SKM-1 treated with dmso at 0.1 percent for 144 hours (cell line): ENCODE measurements around the gene KCTD16.

Experiments
- DNase-seq: peaks from one replicate; lab custom pipeline; 2025; ENCODE audit not compliant: unreplicated experiment; lab: John Stamatoyannopoulos, UW

KCTD16 gene

DNA sequence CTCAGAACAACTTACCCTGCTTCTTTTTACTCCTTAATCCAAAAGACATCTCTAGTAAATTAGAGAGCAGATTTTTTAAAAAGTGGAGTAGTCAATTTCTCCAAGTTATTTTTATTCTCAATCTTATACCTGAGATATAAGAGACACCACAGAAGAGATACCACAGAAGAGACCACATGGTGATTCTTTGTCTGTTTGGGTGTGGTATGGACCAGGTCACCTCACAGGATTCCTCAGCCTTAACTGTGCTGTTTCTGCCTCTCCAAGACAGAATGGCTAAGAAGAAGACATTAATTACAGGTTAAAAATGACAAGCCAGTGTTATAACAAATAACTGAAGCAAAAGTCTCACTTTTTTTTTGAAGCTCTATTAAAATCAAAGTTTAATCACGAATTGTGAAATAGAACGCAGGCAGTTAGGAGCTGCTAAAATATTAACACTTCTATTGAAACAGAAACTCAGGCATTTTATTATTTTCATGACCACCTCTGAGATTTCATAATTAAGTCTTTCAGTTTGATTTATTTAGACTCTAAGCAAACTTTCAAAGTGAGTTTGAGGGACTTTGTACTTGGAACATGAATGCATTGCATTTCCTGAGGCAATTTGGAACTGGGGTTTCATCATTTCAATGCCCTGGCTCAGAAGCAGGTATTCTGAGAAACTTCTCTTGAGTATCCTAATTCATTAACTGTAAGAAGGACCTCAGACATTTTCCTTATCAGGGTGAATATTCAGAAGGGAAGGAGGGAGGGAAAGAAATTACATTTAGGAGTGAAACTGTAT lies 280.7 kb downstream of the KCTD16 start:
- DNase-seq = no peak

GRCh38 chr5:144453753-144454152 lies 283.1 kb downstream of the KCTD16 start:
- DNase-seq = no peak

- no peak for DNase-seq
Observed at GRCh38 chr5:144457160-144457559, 286.5 kb downstream of the KCTD16 start.

DNA sequence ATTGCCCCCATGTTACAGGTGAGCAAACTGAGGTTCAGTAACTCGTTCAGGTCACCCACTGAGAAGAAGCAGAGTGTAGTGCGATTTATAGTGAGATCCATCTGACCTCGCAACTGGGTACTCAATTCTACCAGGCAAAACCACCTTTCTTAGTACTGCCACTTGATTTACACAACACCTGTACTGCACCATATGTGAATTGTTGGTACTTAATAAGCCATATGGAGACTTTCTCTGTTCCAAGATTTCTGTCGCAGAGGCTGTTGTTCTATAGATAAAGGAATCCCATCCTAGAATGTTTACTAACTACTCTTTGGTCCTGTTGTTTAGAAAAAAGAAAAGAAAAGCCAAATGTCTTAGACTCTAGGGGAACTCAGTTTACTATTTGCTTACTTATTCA lies 287.5 kb downstream of the KCTD16 start:
- no peak for DNase-seq

DNA sequence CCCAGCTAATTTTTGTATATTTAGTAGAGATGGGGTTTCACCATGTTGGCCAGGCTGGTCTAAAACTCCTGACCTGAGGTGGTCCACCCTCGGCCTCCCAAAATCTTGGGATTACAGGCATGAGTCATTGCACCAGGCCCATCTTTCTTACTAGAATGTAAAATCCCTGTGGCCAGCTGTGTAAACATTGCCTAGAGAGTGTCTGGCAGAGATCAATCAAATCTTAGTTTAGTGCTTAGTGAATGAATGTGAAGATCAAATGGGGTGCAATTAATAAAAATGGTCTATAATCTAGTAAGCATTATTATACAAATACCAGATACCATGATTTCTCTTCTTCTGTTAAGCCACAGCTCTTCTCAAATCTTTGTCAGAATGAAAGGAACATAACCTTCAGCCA lies 289.9 kb downstream of the KCTD16 start:
- DNase-seq = no peak

- no peak for DNase-seq
Observed at GRCh38 chr5:144462577-144462976, 291.9 kb downstream of the KCTD16 start.

- DNase-seq = no peak
Observed at GRCh38 chr5:144463481-144464223, 293.0 kb downstream of the KCTD16 start.

DNA sequence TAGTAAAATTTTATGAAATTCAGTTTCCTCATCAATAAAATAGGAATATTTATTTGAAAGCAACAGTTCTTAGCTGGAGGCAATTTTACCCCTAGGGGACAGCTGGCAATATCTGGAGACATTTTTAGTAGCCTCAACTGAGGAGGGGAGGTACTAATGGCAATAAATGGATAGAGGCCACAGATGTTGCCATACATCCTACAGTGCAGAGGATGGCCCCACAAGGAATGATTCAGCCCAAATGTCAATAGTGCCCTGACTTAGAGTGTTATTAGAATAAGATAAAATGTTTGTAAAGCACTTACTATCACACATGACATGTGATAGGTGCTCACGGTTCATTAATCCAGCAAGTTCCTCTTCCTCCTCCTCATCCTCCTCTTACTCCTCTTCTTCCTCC lies 293.6 kb downstream of the KCTD16 start:
- DNase-seq = no peak

GRCh38 chr5:144465441-144465840 lies 294.8 kb downstream of the KCTD16 start:
- DNase-seq = no peak

DNA sequence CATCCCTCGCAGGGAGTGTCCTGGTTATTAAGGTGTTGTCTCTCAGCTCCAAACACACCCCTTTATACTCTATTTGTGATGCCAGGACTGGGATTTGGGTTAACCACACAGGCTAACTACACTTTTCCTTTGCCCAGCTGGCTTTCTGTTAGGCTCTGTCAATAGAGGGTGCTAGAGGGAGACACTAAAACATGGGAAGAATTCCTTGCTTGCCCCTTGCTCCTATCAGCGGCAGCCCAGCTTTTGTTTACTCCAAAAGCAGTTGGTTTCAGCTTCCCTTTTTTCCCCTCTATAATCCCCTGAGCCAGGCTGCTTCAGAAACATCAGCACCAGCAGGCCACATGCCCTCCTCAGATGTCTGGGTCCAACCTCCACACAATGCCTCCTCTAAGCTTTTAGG lies 297.1 kb downstream of the KCTD16 start:
- peak; percentile 12 for DNase-seq

DNA sequence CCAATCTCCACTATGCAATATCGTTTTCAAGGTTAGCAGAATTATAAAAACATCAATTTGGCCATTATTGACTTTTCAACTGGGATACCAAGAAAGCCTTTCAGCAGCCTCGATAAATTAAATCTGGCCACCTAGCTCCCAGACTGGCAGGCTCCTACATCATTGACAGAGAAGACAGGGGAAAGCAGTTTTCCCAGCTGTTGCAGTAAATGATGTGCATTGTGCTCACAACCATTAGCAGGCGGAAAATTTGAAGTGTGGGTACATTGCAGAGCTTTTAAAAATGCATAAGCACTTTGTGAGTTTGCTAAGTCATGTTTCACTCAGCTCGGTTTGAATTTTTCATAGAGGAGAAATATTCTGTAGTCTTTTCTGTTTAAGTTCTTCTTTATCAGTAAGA lies 297.9 kb downstream of the KCTD16 start:
- DNase-seq = no peak

GRCh38 chr5:144469106-144469505 lies 298.4 kb downstream of the KCTD16 start:
- no peak for DNase-seq

GRCh38 chr5:144472221-144472620 lies 301.5 kb downstream of the KCTD16 start:
- DNase-seq = no peak

DNA sequence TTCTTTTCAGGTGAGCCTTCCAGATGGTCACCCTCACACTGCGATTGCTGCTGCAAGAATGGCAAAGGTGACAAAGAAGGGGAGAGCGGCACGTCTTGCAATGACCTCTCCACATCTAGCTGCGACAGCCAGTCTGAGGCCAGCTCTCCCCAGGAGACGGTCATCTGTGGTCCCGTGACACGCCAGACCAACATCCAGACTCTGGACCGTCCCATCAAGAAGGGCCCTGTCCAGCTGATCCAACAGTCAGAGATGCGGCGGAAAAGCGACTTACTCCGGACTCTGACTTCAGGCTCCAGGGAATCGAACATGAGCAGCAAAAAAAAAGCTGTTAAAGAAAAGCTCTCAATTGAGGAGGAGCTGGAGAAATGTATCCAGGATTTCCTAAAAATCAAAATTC lies 303.0 kb downstream of the KCTD16 start:
- no peak for DNase-seq

DNA sequence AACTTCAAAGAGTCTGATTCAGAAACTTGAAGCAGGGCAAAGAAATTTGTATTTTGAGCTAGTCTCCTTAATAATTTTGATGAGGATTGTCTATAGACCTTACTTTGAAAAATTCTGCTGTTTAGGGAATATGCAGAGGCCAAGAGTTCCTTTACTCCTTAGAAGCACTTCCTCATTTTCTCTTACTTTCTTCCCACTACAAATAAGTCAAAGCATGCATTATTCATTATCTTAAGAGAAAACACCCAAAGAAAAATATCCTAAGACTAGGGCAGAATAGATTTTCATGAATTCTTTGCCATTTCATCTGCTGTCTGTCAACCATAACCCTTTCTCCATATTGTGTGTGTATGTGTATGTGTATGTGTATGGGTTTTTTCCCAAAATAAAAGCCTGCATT lies 307.9 kb downstream of the KCTD16 start:
- no peak for DNase-seq

GRCh38 chr5:144481861-144482260 lies 311.2 kb downstream of the KCTD16 start:
- no peak for DNase-seq

DNA sequence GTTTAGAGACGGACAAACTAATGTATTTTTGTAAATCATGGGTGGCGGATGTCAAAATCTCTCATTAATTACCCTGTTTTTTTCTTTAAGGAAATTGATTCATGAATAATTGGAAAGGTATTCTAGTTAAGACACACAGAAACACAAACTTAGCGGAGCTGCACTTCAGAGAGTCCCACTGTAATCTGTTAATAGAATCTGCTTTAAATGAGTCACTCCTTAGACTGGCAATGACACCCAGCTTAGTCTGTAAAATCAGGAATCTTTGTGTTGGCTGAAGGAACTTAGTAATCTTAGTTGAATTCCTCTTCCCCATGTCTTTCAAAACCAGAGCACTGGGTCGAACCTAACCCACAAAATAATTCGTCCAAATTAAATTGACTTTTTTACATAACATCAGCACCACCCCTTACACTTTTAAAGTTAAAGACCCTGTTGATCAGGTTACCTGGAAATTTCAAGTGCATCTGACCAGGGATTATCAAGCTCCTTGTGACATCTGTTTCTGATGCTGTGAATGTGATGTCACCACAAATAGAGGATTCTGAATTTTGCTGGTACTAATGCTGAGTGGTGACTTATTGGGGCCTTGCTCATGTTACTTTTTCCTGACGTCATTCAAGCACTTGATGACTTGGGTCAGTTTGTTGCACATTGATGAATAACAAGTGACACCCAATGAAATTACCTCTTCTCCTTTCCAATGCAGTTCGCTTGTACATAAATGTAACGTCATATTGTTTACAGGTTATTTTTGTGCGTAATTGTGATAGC lies 313.6 kb downstream of the KCTD16 start:
- DNase-seq = no peak

GRCh38 chr5:144485540-144485939 lies 314.9 kb downstream of the KCTD16 start:
- no peak for DNase-seq

DNA sequence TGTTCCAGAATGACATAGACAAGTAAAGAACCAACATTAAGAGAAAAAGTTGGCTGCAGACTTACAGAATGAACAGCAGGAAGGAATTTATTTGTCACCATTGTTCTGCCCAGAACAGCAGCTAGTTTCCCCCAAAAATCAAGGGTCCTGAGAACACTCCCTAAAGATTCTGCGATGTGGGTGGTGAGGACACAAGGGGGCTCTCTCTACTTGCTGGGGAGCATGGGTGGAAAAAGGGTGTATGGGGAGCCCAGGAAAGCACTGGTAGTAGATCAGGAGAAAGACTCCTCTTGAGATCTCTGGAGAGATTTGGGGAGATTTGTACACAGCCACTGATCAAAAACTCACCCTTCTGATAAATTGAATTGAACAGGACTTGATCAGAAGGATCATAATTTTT lies 316.5 kb downstream of the KCTD16 start:
- no peak for DNase-seq

DNA sequence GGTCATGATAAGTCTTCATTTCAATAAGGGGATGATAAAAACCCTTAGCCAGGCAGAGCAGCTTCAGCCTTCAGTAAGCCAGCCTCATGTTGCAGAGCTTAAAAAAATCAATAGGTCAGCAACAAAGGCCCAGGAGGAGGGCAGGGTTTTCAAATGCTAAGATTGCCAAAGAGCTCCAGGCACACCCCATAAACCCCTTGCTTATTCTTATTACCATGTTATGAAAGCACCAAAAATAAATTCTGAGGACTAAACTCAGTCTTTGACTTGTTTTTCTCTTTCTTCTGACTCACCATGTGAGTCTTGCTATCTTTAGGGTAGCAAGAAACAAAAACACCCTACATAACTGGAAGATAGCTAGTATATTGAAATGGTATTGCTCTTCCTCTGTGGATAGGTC lies 317.1 kb downstream of the KCTD16 start:
- DNase-seq = no peak

- no peak for DNase-seq
Observed at GRCh38 chr5:144503123-144503522, 332.4 kb downstream of the KCTD16 start.
